Endothelial cell of umbilical vein (primary cell): ENCODE data around the gene PGAP1. TPM values are rescaled to one million over a fixed set of nuclear protein-coding genes. Genes with fewer than 3 reads are reported as not detected.

ENCODE experiments used
- BruUV-seq: library from RNA; stranded (reverse); fragments of 400-500 nt; replicated peaks from 2 replicates; lab custom pipeline; 2021; lab: Mats Ljungman, UMichigan
- CTCF ChIA-PET: fragments of 300-600, 350-600 bp; sonication (Branson Sonifier 250); formaldehyde crosslinking; loops from one replicate; lab custom pipeline; 2021; ENCODE audit warnings: antibody characterized with exemption, inconsistent platforms; lab: Charles Lee
- POLR2A ChIA-PET: fragments of 300-600, 350-600 bp; sonication (Branson Sonifier 250); formaldehyde crosslinking; loops from one replicate; lab custom pipeline; 2021; ENCODE audit warnings: antibody characterized with exemption, inconsistent platforms; lab: Charles Lee
- DNase-seq: peaks from one replicate; pipeline ENCODE4 v3.0.0-alpha.2; 2011; ENCODE audit warnings: low read depth, low spot score
- FAIRE-seq: peaks from 2 replicates; lab custom pipeline; 2011; peaks lifted over from hg19 to GRCh38; lab: Jason Lieb, UNC
- H2AFZ ChIP-seq: 2 replicates; pipeline ENCODE4 v1.6.0; 2012; ENCODE audit warnings: low read depth, low read length, control low read depth, inconsistent platforms
- H3K27ac ChIP-seq: 2 replicates; pipeline ENCODE4 v1.5.1; 2011; ENCODE audit warnings: low read depth, mild to moderate bottlenecking, control low read depth, low read length, moderate library complexity; ENCODE audit not compliant: insufficient read depth
- H3K27me3 ChIP-seq, 2 experiments: 2 replicates each; pipeline versions ENCODE4 v1.6.0 to v1.6.1; 2011; ENCODE audit warnings: low read length in 2 of 2, mixed read lengths in 1 of 2; ENCODE audit not compliant: control insufficient read depth in 2 of 2, insufficient read depth in 2 of 2
- H3K36me3 ChIP-seq, 2 experiments: 2 replicates in 1 of 2; 3 replicates in 1 of 2; pipeline ENCODE4 v1.5.1; 2011; ENCODE audit warnings: low read length in 2 of 2, mild to moderate bottlenecking in 1 of 2, moderate library complexity in 1 of 2; ENCODE audit not compliant: control insufficient read depth in 2 of 2, insufficient read depth in 2 of 2; ENCODE audit errors: extremely low read depth in 1 of 2
- H3K4me1 ChIP-seq: 3 replicates; pipeline ENCODE4 v1.5.1; 2011; ENCODE audit warnings: mild to moderate bottlenecking, low read length; ENCODE audit not compliant: control insufficient read depth, insufficient read depth; ENCODE audit errors: extremely low read depth
- H3K4me2 ChIP-seq: 2 replicates; pipeline ENCODE4 v1.6.1; 2011; ENCODE audit warnings: low read length, control low read depth, mixed read lengths; ENCODE audit not compliant: insufficient read depth
- H3K4me3 ChIP-seq, 3 experiments: fragments of 200-600 bp in 1 of 3; sonication (generic), shearing (Covaris generic) in 1 of 3; replicated peaks in 1 of 3; 2 replicates each; pipeline ENCODE4 v1.5.1; 2011 to 2016; ENCODE audit warnings: control low read depth in 3 of 3, low read length in 3 of 3, mild to moderate bottlenecking in 2 of 3, inconsistent platforms in 1 of 3, low read depth in 1 of 3, moderate library complexity in 1 of 3; ENCODE audit not compliant: insufficient read depth in 1 of 3
- H3K79me2 ChIP-seq: 2 replicates; pipeline ENCODE4 v1.6.0; 2012; ENCODE audit warnings: low read length, inconsistent platforms; ENCODE audit not compliant: control insufficient read depth, insufficient read depth
- H3K9ac ChIP-seq: replicated peaks from 2 replicates; pipeline ENCODE3; 2011; ENCODE audit warnings: low read length, control low read depth; ENCODE audit not compliant: insufficient read depth; ENCODE audit errors: extremely low read depth
- H3K9me1 ChIP-seq: replicated peaks from 3 replicates; pipeline ENCODE4 v1.6.0; 2011; ENCODE audit warnings: mild to moderate bottlenecking, low read length; ENCODE audit not compliant: control insufficient read depth, insufficient read depth; ENCODE audit errors: extremely low read depth
- H3K9me3 ChIP-seq: replicated peaks from 2 replicates; pipeline ENCODE4 v1.5.1; 2012; ENCODE audit warnings: low read length, inconsistent platforms; ENCODE audit not compliant: control insufficient read depth, insufficient read depth
- H4K20me1 ChIP-seq: replicated peaks from 2 replicates; pipeline ENCODE3; 2011; ENCODE audit warnings: mild to moderate bottlenecking, low read length; ENCODE audit not compliant: control insufficient read depth, insufficient read depth; ENCODE audit errors: extremely low read depth
- EZH2 ChIP-seq: IDR thresholded peaks from 2 replicates; pipeline ENCODE4 v1.6.1; 2012; ENCODE audit warnings: borderline replicate concordance, low read depth, mild to moderate bottlenecking, moderate library complexity, low read length, inconsistent platforms; ENCODE audit not compliant: severe bottlenecking
- FOS ChIP-seq: IDR thresholded peaks from 2 replicates; pipeline ENCODE4 v1.6.1; 2011; ENCODE audit warnings: mild to moderate bottlenecking, low read length, moderate library complexity, borderline replicate concordance; ENCODE audit not compliant: insufficient read depth
- GATA2 ChIP-seq: IDR thresholded peaks from 2 replicates; pipeline ENCODE4 v1.7.0; 2011; ENCODE audit warnings: low read depth, mild to moderate bottlenecking, moderate library complexity, mixed read lengths, low read length; ENCODE audit not compliant: insufficient read length, insufficient read depth
- JUN ChIP-seq: IDR thresholded peaks from 2 replicates; pipeline ENCODE4 v1.6.1; 2011; ENCODE audit warnings: borderline replicate concordance, low read depth; ENCODE audit not compliant: insufficient read length, insufficient read depth
- MYC ChIP-seq: IDR thresholded peaks from one replicate; pipeline ENCODE4 v1.6.1; 2011; ENCODE audit warnings: mild to moderate bottlenecking, low read depth, low read length
- POLR2A ChIP-seq: IDR thresholded peaks from 2 replicates; pipeline ENCODE4 v1.6.1; 2012; ENCODE audit warnings: low read depth, mild to moderate bottlenecking, control low read depth, low read length
- POLR2AphosphoS5 ChIP-seq: IDR thresholded peaks from 2 replicates; pipeline ENCODE4 v1.6.1; 2012; ENCODE audit warnings: low read depth, mild to moderate bottlenecking, control low read depth, low read length, moderate library complexity; ENCODE audit not compliant: insufficient read depth
- dilution Hi-C: fragments of 300-500 bp; cut with MboI; formaldehyde crosslinking; loops from one replicate; pipeline ENCODE4 v1.15.0; 2019; ENCODE audit warnings: low sequenced_read_pairs; ENCODE audit not compliant: extremely low pct_ligation_motif_present
- intact Hi-C: fragments of 100-400 bp; cut with micrococcal nuclease; formaldehyde crosslinking; loops from one replicate; pipeline ENCODE4 v1.10.0; 2022
- polyA plus RNA-seq, 4 experiments: library from polyadenylated mRNA; depleted of rRNA in 3 of 4; stranded (reverse) in 3 of 4; unstranded in 1 of 4; fragments of >200 nt; gene quantifications; 2 replicates each; pipeline versions ENCODE4 v1.2.1 to v1.2.3, GENCODE V29; 2011 to 2012; ENCODE audit warnings: missing spikeins in 1 of 4
- total RNA-seq: library from RNA; stranded (reverse); gene quantifications from 2 replicates; pipeline ENCODE4 v1.2.3, GENCODE V29; 2021
- TF ChIP-seq, protein P1 (sequence below): IDR thresholded peaks from 2 replicates; pipeline ENCODE4 v1.6.1; 2011; ENCODE audit not compliant: insufficient read depth, insufficient read length
- TF ChIP-seq, protein P2 (sequence below), 2 donors: IDR thresholded peaks; 1 replicate in 1 of 2; 2 replicates in 1 of 2; pipeline ENCODE4 v1.5.1; 2011; ENCODE audit warnings: low read length in 2 of 2, mild to moderate bottlenecking in 2 of 2, moderate library complexity in 2 of 2, control low read depth in 1 of 2, inconsistent platforms in 1 of 2, low read depth in 1 of 2; ENCODE audit not compliant: insufficient read depth in 1 of 2; ENCODE audit errors: extremely low read depth in 1 of 2

Gene PGAP1
- total and polyA plus RNA-seq, 2 donors (not counting 3 experiments of a cell fraction or from before 2014, with no cell fraction given): 3.9 to 9.8 TPM

DNA sequence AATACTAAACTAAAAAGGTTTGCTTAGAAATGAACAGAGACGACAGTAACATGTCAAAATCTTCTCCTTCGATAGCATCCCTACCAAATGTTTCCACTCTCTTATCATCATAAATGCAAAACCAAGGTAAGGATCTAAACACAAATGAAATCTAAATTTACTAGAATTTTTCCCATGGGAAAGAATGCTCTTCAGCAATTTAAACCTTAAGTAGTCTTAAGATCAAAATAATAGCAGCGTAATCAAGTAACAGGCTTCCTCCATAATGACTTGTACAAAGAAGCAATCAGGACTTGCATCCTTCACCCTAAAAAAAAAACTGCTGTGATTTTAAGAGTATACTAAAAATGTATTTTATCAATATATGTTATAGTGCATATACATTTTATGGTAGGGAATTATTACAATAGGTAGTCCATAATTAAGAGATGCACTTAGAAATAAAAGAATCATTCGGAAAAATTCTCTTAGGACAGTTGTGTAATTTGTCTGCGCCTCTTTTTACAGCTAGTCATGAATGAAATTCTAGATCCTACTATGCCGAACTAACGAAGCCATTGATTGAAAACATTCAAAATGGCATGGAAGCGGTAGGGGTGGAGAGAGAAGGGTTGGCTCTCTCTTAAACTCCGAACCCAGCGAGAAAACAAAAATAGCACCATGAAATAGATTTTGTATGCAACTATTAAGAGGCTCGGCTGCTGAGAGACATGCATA lies 1.3 kb downstream of the PGAP1 start:
- dilution Hi-C loops: no loop called here
- BruUV-seq: no TSS peak
- DNase-seq: peak; percentile 57

More for the DNA sequence above, 1.3 kb downstream of the PGAP1 start:
- Histone ChIP-seq H3K79me2 (peaks cover 61% of the 10 kb centered on the region), H3K27ac (peak overlapping the region; percentile 83), H3K9me3 (no peaks in the 10 kb centered on the region), H3K4me3 (peak overlapping the region; percentile 97 to 100 (median 97)), H4K20me1 (no peaks in the 10 kb centered on the region), H3K9me1 (no peaks in the 10 kb centered on the region), H2AFZ (peak overlapping the region; percentile 97), H3K36me3 (no peaks in the 10 kb centered on the region), H3K4me2 (peak overlapping the region; percentile 97), H3K9ac (peak overlapping the region; percentile 96), H3K4me1 (peaks cover 37% of the 10 kb centered on the region), H3K27me3 (no peaks in the 10 kb centered on the region)
- ChIA-PET POLR2A (interaction anchor here (0.6 to 1.0 kb wide), 2 partner anchors 10 to 61 kb away, joined by 3 to 8 read pairs; no protein-coding TSS in a partner anchor), CTCF (interaction anchor here (0.9 to 1.6 kb wide), 4 partner anchors 22 to 188 kb away, joined by 3 read pairs; no protein-coding TSS in a partner anchor)
- TF ChIP-seq, protein P1, sequence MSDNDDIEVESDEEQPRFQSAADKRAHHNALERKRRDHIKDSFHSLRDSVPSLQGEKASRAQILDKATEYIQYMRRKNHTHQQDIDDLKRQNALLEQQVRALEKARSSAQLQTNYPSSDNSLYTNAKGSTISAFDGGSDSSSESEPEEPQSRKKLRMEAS: no peak
- TF ChIP-seq FOS (no peak), POLR2A (no peak), EZH2 (no peak), POLR2AphosphoS5 (no peak), MYC (no peak), GATA2 (no peak), JUN (no peak)
- TF ChIP-seq, protein P2, sequence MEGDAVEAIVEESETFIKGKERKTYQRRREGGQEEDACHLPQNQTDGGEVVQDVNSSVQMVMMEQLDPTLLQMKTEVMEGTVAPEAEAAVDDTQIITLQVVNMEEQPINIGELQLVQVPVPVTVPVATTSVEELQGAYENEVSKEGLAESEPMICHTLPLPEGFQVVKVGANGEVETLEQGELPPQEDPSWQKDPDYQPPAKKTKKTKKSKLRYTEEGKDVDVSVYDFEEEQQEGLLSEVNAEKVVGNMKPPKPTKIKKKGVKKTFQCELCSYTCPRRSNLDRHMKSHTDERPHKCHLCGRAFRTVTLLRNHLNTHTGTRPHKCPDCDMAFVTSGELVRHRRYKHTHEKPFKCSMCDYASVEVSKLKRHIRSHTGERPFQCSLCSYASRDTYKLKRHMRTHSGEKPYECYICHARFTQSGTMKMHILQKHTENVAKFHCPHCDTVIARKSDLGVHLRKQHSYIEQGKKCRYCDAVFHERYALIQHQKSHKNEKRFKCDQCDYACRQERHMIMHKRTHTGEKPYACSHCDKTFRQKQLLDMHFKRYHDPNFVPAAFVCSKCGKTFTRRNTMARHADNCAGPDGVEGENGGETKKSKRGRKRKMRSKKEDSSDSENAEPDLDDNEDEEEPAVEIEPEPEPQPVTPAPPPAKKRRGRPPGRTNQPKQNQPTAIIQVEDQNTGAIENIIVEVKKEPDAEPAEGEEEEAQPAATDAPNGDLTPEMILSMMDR (IDR thresholded peaks at IDR 0.05; ENCODE audit: extremely low read depth in 1 of 2, insufficient read depth in 1 of 2, low read depth in 1 of 2, low read length in 2 of 2): no peak
- FAIRE-seq: no peak
- intact Hi-C loops: loop anchor here (5.0 to 10.0 kb wide), 3 partner anchors 210 to 320 kb away; no protein-coding TSS in a partner anchor
